ENCODE results near the gene PCBP2. TPM values are rescaled to one million over a fixed set of nuclear protein-coding genes. Genes with fewer than 3 reads are reported as not detected.

PCBP2 gene
- total and polyA plus RNA-seq, 2 of the 4 experiments (the other 2 are of a cell fraction), result 190 to 586 TPM

DNA sequence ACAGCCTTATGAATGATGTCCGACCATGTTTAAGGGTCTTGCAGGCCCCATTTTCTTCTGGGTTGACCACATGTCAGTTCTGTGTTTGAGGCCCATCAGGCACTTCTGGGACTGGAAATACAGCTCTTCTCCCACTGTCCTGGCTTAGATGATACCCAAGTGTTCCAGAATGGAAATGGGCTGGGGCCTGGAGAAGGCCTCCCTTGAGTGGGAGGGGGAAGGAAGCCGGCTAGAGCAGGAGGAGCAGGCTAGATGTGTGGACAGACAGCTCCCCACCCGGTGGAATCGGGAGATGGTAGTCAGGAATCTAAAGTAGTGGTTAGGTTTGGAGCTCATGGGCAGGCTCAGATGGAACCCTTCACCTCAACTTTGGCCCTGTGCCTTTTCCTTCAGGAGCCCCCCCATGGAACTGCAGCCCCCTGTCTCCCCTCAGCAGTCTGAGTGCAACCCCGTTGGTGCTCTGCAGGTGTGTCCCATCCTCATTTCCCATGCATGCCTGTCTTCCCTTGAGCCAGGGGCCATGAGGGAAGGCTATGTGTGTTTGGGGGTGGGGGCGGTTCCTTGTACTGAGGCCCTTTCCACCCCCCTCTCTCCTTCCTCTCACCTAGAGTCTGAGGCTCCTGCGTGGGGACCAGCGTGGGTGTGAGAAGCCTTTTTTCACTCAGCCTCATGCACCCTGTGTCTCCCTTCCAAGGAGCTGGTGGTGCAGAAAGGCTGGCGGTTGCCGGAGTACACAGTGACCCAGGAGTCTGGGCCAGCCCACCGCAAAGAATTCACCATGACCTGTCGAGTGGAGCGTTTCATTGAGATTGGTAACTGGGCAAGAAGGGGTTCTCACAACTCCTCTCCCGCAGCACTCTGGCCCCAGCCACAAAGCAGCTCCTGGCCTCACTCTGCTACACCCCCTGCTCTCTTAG is 52.4 kb downstream of the PCBP2 start:
- Histone ChIP-seq H4K91ac (ENCODE audit: insufficient read depth, low read depth, low read length) (no peak overlapping the region), H4K8ac (ENCODE audit: low read depth in 2 of 2, low read length in 2 of 2) (no peak overlapping the region), H3K4me1 (ENCODE audit: control insufficient read depth, insufficient read depth, low read length) (peaks cover 7% of the 10 kb centered on the region), H3K79me1 (ENCODE audit: low read depth in 1 of 2, low read length in 2 of 2) (peaks cover 8 to 52% of the 10 kb centered on the region in 2 experiments; a peak in 3 of 4 replicates), H2BK5ac (ENCODE audit: low read depth, low read length, poor library complexity, severe bottlenecking) (no peak overlapping the region), H3K9ac (ENCODE audit: low read depth, low read length) (no peak overlapping the region), H3K27ac (ENCODE audit: insufficient read depth, low read length) (no peak overlapping the region), H2AK9ac (replicated peaks; ENCODE audit: low read depth, low read length, poor library complexity) (no peak overlapping the region), H2BK15ac (ENCODE audit: low read depth, low read length) (no peak overlapping the region), H3K4me2 (ENCODE audit: low read depth, low read length) (no peak overlapping the region), H4K5ac (ENCODE audit: low read depth, low read length) (no peak overlapping the region), H3K9me1 (ENCODE audit: insufficient read depth, low read length) (peaks cover 8% of the 10 kb centered on the region), H3K9me3 (ENCODE audit: control insufficient read depth, insufficient read depth, low read length) (no peaks in the 10 kb centered on the region), H2BK120ac (ENCODE audit: low read depth, low read length) (no peak overlapping the region), H3K4me3 (ENCODE audit: insufficient read depth, low read depth, low read length) (no peak overlapping the region), H4K20me1 (ENCODE audit: insufficient read depth, low read length) (no peaks in the 10 kb centered on the region), H3K36me3 (ENCODE audit: control insufficient read depth, insufficient read depth, low read length) (peaks cover 28% of the 10 kb centered on the region), H3K27me3 (ENCODE audit: control insufficient read depth, insufficient read depth, low read length) (no peaks in the 10 kb centered on the region), H3K18ac (ENCODE audit: low read depth, low read length) (no peak overlapping the region), H3K23ac (ENCODE audit: low read depth, low read length) (no peak overlapping the region), H3K56ac (ENCODE audit: extremely low read depth, insufficient read depth, low read length) (no peak overlapping the region), H2AK5ac (ENCODE audit: low read depth, low read length) (no peak overlapping the region), H2BK20ac (ENCODE audit: low read depth, low read length) (no peak overlapping the region), H3K14ac (replicated peaks; ENCODE audit: low read depth, low read length) (no peak overlapping the region), H3K4ac (ENCODE audit: low read depth, low read length) (no peak overlapping the region), H2AFZ (replicated peaks; ENCODE audit: low read length, poor library complexity) (no peak overlapping the region)
- 100% methylated on average over 1 of the region's 14 CpGs; no CpG with 5 or more reads in 1 of the 2 experiments for WGBS, 2 experiments (ENCODE audit: extremely low coverage in 2 of 2, insufficient read length in 1 of 2)
- POLR2A ChIA-PET (ENCODE audit: unreplicated experiment), result no interaction called here
- no TSS peak for BruUV-seq (replicated peaks)
- dilution Hi-C loops (cut with HindIII; ENCODE audit: low sequenced_read_pairs, unreplicated experiment) (no loop called here), in situ Hi-C loops (cut with MboI; ENCODE audit: low sequenced_read_pairs) (loop anchor here (10.0 kb wide), 1 partner anchor 179 kb away; the partner anchor contains the start of gene AAAS), intact Hi-C loops (cut with micrococcal nuclease) (loop anchor here (5.0 kb wide), 1 partner anchor 52 kb away; the partner anchor contains the start of gene PCBP2)
- CTCF ChIA-PET, result no interaction called here
- ATAC-seq (ENCODE audit: low read depth) (no peak), DNase-seq (no peak)
- TF ChIP-seq, protein P1, sequence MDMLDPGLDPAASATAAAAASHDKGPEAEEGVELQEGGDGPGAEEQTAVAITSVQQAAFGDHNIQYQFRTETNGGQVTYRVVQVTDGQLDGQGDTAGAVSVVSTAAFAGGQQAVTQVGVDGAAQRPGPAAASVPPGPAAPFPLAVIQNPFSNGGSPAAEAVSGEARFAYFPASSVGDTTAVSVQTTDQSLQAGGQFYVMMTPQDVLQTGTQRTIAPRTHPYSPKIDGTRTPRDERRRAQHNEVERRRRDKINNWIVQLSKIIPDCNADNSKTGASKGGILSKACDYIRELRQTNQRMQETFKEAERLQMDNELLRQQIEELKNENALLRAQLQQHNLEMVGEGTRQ (IDR thresholded peaks at IDR 0.05; ENCODE audit: low read depth, low read length), result no peak
- TF ChIP-seq RAD21 (IDR thresholded peaks at IDR 0.05; ENCODE audit: low read length) (no peak), MXI1 (IDR thresholded peaks at IDR 0.05; ENCODE audit: borderline replicate concordance, low read depth, low read length) (no peak), MAZ (IDR thresholded peaks at IDR 0.05; ENCODE audit: borderline replicate concordance, low read depth, low read length) (no peak), MAFK (IDR thresholded peaks at IDR 0.05; ENCODE audit: low read depth, low read length) (no peak), CEBPB (IDR thresholded peaks at IDR 0.05; ENCODE audit: low read depth, low read length) (no peak), CHD1 (IDR thresholded peaks at IDR 0.05; ENCODE audit: low read depth, low read length) (no peak), RFX5 (IDR thresholded peaks at IDR 0.05; ENCODE audit: low read depth, low read length) (no peak), SMC3 (IDR thresholded peaks at IDR 0.05; ENCODE audit: low read depth, low read length) (no peak), POLR2A (IDR thresholded peaks at IDR 0.05; ENCODE audit: low read depth, low read length) (no peak), NFE2L2 (IDR thresholded peaks at IDR 0.05; ENCODE audit: low read depth, low read length) (no peak), BHLHE40 (IDR thresholded peaks at IDR 0.05; ENCODE audit: low read depth, low read length) (no peak), RCOR1 (IDR thresholded peaks at IDR 0.05; ENCODE audit: insufficient replicate concordance, low read length) (no peak)
- TF ChIP-seq, protein P2, sequence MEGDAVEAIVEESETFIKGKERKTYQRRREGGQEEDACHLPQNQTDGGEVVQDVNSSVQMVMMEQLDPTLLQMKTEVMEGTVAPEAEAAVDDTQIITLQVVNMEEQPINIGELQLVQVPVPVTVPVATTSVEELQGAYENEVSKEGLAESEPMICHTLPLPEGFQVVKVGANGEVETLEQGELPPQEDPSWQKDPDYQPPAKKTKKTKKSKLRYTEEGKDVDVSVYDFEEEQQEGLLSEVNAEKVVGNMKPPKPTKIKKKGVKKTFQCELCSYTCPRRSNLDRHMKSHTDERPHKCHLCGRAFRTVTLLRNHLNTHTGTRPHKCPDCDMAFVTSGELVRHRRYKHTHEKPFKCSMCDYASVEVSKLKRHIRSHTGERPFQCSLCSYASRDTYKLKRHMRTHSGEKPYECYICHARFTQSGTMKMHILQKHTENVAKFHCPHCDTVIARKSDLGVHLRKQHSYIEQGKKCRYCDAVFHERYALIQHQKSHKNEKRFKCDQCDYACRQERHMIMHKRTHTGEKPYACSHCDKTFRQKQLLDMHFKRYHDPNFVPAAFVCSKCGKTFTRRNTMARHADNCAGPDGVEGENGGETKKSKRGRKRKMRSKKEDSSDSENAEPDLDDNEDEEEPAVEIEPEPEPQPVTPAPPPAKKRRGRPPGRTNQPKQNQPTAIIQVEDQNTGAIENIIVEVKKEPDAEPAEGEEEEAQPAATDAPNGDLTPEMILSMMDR (conservative IDR thresholded peaks at IDR 0.05; ENCODE audit: low read depth, low read length), result no peak

Data from IMR-90 (cell line).